NOMO-1 treated with DMSO at 0.1 percent for 48 hours (cell line): Measurements from ENCODE around the gene RPL19.

ENCODE experiments used
- DNase-seq: peaks from one replicate; lab custom pipeline; 2025; ENCODE audit not compliant: unreplicated experiment; lab: John Stamatoyannopoulos, UW

The RPL19 gene

DNA sequence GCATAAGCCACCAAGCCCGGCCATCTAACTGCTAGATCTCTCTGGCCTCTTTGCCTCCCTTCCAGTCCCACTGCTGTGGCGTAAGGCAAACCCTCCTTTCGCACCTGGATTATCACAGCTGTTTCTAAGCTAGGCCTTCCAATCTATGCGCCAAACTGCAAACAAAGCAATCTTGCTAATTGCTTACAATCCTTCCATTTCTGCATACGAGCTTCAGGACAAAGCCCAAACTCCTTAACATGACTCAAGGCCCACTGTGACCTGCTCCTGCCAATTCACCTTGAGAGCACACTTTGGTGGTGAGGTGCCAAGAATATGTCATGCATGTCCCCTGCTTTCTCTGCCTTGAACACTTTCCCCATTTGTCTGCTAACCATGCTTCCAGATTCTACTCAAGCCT is 28.1 kb upstream of the RPL19 start:
- no peak for DNase-seq

- no peak for DNase-seq
Measured at GRCh38 chr17:39173080-39173479, 27.0 kb upstream of the RPL19 start.

- no peak for DNase-seq
Measured at GRCh38 chr17:39173526-39174274, 26.4 kb upstream of the RPL19 start.

GRCh38 chr17:39174920-39175694 is 25.0 kb upstream of the RPL19 start:
- peak; percentile 76 for DNase-seq

DNA sequence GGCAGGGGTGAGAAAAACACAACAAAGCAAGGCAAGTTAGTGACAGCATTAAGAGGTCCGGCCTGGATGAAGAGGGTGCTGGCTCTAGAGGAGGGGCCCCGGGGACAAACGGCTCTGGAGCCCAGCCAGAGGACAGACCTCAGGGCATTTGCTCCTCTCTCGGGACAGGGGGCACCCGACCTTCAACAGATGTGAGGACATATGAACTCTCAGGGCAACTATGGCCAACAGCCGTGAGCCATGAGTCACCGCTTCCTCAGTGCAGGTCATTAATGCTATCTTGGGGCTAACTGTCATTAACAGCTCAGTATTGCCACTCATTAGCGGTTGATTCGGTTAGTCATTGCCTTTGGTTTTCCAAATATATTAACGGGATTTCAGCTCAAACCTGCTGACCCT is 24.4 kb upstream of the RPL19 start:
- DNase-seq: peak; percentile 97

DNA sequence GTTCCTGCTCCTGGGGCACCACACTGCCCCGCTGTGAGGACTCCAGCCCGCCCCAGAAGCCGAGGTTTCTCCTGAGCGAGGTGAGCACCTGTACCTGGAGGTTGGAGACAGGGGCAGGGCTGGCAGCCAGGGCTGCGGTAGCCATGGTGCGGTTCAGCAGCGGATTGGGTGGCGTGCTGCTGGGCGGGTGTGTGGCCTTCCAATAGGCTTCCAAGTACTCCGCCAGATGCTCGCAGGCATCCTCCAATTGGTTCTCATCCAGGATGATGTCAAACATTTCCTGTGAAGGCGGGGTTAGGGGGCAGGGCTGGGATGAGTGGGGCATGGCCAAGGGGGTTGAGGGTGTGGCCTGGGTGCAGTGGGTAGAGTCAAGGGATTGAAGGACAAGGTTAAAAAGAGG is 22.8 kb upstream of the RPL19 start:
- DNase-seq: no peak

DNA sequence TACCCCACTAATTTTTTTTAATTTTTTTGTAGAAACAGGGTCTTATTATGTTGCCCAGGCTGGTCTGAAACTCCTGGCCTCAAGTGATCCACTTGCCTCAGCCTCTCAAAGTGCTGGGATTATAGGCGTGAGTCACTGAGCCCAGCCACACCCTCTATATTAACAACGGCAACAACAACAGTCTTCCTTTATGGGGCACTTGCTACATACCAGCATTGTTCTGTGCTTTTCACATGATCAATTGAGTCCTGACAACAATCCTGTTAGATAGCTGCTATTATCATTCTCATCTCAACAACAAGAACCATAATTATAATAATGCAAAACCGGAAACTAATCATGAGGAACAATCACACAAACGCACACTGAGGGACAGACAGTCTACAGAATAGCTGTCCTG is 21.5 kb upstream of the RPL19 start:
- DNase-seq: peak; percentile 69

- DNase-seq: no peak
Measured at GRCh38 chr17:39181303-39181702, 18.8 kb upstream of the RPL19 start.

GRCh38 chr17:39183045-39183444 is 17.0 kb upstream of the RPL19 start:
- no peak for DNase-seq

DNA sequence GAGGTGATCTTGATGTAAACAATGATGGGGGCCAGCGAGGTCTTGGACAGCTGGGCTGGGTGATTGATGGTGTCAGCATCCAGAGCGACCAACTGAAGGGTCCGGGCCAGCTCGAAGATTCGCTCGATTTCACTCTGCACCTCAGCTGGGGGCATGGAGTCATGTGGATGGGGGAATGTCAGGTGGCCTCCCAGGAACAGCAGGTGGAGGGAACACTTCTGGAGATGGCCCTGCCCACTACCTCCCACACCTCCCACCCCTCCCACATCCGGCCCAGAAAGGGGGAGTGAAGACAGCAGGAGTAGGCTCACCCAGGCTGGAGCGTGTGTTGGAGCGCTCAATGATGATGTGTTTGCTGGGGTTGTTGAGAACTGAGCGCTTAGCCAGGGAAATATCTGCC is 16.4 kb upstream of the RPL19 start:
- no peak for DNase-seq

- DNase-seq: no peak
Measured at GRCh38 chr17:39186481-39187002, 13.5 kb upstream of the RPL19 start.

- no peak for DNase-seq
Measured at GRCh38 chr17:39187152-39187830, 12.8 kb upstream of the RPL19 start.

- DNase-seq: no peak
Measured at GRCh38 chr17:39191750-39192510, 8.2 kb upstream of the RPL19 start.

- DNase-seq: no peak
Measured at GRCh38 chr17:39192901-39193300, 7.2 kb upstream of the RPL19 start.

- DNase-seq: no peak
Measured at GRCh38 chr17:39193346-39193745, 6.7 kb upstream of the RPL19 start.

DNA sequence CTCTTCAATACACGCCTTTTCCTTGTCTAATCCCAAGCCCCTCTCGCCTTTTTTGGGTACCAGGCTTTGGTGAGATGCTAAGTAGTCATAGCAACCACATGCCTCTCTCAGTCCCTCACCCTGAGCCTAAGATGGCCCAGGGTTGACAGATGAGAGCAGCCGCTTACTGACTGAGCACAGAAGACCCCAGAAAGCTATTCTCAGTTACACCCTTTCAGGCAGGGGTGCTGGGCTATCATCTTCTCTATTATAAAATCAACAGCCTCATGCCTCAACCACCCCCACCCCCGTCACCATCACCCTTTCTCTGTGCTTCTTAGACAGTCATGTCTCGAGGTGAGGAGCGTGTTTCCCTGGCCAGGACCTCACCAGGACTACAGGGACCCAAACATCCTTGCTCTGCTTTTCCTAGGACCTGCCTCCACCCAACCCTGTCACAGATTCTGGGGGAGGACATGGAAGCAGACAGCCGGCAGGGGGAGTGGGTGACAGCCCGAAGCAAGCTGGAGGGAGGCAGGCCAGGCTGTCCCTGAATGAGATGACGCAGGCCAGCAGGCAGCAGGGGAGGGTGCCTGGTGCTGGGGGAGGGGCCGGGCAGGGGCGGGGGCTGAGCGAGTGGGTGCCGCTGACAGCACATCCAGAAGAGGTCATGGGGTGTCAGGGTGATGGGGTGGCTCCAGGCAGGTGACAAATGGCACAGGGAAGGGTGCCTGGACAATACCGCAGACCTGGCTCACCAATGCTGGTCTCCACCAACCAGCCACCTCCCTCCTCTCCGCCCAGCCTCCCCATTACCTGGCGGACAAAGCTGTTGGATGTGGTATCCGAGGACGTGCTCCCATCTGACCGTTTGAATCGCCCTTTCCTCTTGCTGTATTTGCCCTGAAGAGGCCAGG is 5.7 kb upstream of the RPL19 start:
- DNase-seq: peak; percentile 41

GRCh38 chr17:39194985-39195524 is 5.0 kb upstream of the RPL19 start:
- DNase-seq: no peak

GRCh38 chr17:39195568-39196160 is 4.4 kb upstream of the RPL19 start:
- DNase-seq: no peak

GRCh38 chr17:39196241-39196807 is 3.8 kb upstream of the RPL19 start:
- no peak for DNase-seq
